NCI-H446 (cell line): ENCODE measurements around the gene SOX5.
"Not testable (repeated sequence)": the region's sequence is repeated elsewhere in the genome, so short reads cannot be mapped to it uniquely, and the experiment has no call there.

Experiments used
- DNase-seq, 2 experiments: peaks; one replicate each; lab custom pipeline; 2025; lab: John Stamatoyannopoulos, UW

Gene SOX5

DNA sequence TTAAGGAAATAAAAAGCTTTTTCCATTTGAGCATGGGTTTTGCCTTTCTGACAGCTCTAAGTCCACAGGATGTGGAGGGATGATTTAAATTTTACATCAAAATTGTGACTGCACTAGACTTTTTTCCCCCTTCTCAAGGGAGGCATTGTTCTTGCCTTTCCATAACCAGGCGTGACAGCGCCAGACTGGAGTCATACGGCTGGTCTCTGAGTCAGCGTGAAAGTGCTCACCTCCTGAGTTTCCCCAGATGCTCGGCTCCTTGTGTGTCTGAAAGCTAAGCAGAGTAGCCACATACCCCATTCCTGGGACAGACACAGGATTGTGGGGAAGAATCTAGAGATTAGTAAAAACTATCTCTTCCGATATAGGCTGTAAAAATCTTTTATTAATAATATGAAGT lies 43.1 kb downstream of the SOX5 start:
- DNase-seq, result peak; percentile 47 to 88

DNA sequence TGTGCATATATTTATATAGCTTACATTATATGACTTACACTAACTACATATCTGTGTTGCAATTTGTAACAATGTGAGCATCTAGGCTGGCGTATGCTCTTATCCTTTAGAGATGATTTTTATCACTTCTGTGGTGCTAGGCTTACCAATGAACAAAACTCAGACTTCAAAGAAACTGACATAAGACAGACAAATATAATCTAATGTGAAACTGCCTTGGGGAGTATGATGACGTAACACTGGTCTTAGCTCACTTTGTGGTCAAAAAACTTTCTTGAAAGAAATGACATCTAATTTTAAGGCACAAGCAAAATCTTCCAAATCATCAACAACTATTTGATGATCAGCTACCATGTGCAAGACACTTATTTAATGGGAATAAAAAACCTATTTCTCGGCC lies 50.0 kb downstream of the SOX5 start:
- no peak for DNase-seq

DNA sequence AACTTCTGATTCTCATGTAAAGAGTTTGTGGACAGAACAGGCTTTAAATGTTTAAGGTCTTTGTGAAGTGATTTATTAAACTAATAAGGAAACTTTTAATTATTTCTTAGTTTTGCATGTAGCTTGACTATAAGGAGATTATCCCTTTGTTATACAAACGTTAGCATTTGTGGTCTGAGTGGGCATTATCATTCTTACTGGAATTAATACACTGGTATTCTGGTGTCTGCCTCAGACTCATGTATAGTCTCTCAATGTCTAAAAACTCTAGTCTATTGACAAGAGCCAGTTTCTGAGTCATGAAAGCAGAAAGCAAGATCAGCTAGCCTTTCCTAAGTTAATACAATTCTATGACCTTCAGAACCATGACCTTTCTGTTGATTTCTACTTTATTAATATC lies 51.3 kb downstream of the SOX5 start:
- DNase-seq, result no peak

DNA sequence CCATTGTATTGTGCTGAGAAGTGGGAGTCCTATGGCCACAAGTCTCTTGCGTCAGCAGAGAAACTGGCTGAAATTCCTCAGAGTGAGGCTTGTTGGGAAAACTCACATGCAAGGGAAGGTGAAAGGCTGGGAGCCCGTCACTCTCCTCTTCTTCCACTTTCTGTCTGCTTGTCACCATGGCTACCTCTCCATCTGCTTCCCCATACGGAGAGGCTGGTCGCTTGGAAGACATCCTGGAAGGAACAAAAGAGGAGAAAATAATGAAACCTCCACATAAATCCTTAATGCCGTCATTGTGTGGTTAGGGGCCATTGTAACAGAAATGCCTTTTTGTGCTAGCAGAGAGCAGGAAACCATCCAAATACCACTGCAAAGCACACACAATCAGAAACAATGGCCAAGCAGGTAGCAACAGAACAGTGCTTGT lies 53.7 kb downstream of the SOX5 start:
- DNase-seq, result peak; percentile 31 to 74

DNA sequence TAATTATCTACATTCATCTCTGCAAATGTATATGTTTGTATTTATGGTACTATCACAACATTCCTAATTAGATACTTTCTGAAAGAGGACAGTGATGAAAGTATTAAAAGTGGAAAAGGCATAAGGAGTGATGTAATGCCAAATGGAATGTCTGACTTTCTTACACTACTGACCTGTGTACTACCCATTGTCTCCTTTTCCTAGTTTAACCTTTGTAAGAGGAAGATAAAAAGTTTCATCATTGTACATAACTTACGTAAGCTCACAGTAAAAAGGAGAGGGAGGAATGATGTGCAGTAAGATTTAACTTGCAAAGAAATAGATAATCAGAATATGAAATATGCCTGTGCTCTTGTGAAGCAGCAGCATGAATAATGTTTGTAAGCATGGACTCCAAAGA lies 55.9 kb downstream of the SOX5 start:
- DNase-seq, result no peak

DNA sequence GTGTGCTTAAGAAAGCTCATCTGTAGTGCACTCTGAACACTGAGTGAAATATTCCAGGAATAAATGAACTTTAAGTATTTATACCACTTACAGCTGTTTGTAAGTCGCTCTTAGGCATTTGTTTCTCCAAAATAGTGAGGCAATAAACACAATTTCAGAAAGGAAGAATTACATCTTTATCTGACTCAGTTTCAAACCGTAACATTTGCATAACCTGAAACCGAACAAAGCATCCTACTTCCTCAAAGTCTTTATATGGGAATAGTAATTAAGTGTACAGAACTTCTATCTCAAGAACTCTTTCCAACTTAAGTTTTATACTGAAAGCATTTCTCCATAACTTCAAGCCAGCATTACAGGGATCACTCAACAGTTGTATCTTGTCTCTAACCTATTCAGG lies 58.4 kb downstream of the SOX5 start:
- no peak for DNase-seq

DNA sequence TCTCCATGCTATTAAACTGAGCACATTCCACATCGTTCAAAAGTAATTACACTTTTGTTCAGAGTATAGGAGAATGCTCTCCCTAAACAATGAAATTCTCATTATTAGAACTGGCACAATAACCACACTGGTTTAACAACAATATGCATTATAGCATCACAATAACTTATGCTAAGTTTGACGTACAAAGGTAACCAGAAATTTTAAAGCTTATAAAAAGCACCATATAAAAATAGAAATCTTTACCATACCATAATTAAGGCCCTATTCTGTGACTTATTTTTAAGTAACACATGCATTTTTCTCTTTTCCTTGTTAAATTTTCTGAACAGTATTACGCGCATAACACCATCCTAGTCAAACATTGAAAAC lies 60.4 kb downstream of the SOX5 start:
- no peak for DNase-seq

DNA sequence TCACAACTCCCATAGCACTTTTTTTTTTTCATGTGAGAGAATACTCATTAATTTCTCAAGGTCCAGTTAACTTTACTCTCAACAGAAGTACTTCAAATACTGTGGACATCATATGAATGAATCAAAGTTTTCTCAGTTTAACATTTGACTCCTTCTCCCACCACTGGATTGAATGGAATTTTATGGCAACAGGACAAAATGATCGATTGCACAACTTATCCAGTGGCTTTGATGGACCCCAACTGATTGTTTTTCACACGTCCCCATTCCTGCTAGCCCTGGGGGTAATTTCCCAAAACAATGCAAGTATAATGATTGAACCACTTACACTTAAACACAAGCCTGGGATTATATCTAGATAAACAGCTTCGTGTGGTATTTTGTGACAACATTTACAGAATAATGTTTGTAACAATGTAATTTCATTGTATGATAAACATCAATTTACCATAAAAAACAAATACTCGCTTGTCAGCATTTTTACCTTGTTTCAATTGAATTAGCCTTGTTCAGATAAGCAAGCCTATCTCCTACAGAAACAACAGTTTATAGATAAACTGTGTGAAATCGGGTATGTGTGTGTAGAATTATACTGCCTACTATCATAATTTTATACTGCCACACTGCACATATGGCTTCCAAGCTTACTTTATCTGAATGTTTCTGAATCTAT lies 60.9 kb downstream of the SOX5 start:
- DNase-seq, result no peak

DNA sequence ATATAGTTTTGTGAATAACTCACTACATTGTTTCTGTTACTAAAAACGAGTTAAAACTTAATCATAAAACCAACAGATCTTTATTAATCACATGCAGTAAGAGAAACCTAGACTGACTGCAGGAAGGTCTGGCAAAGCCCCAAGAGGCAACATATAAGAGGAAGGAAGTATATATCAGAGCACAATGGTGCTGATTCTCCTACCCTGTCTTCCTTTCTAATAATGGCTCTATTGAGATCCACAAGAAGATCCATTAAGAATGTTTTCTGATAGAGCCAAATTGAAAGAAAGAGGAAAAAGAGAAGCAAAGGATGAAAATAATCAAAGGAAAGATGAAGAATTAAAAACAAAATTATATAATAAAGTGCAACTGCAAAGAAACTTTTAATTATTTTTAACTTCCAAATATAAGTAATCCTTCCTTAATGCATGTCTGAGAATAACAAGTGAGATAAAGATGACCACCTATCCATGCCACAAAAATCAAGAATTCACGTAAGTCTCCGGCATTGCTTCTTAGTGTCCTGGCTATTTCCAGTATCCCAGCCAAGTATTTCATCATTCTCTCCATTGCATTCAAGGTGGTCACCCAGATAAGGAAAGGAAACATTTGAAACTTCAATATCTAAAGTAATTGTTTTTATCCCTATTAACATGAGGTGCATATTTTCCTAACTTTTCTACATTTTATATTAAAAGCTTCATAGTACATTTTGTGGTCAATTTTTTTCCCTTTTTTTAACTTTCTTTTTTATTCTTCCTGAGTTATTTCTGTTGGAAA lies 62.2 kb downstream of the SOX5 start:
- no peak for DNase-seq

DNA sequence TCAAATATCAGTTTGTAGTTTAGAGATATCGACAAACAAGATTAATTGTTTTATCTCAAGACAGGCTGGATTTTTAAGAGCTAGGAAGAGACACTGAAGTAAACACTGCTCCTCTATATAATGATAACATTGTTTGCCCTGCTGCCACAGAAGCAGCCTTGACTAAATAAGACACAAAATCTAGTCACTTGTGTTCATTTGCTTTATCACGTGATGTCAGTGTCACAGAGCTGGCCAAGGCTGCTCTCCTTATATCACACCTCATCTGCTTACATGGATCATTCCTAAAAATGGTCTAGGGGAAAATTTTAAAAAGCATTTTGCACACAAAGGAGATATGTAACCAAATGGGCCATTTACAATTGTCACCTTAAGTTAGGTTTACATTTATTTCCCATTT lies 64.1 kb downstream of the SOX5 start:
- no peak for DNase-seq

DNA sequence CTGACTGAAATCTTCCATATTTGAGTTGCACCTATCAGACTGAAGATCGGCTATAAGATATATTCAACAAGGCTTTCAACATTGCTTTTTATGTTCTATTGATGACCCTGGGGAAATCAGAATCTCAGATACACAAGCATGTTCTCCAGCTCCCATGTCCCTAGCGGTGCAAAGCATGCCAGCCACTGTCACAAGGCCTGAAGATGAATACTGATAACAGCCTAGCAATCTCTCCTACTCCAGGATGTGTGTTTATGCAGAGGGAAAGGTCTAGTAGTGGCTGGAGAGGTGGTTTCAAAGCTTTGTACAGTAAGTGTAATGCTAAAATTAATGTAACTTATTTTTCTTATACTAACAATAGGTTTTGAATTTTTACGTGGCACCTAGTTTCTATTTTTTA lies 64.6 kb downstream of the SOX5 start:
- DNase-seq, result no peak

DNA sequence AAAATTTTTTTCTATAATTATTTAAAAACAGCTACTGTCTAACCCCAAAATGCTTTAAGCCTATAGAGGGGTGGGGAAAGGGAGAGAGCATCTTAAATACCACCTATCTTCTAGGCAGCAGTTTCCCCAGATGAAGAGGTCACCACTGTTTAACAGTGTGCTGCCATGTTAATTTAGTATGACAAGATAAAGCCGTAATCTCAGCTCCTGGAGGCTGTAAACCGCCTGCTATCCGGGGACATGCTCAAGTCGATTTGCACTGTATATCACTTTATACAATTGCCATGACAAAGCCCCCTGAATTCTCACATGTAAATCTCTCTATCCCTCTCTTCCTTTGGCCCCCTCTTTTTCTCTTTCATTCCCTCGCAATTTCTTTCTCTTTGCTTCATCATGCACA lies 68.5 kb downstream of the SOX5 start:
- DNase-seq, result no peak

DNA sequence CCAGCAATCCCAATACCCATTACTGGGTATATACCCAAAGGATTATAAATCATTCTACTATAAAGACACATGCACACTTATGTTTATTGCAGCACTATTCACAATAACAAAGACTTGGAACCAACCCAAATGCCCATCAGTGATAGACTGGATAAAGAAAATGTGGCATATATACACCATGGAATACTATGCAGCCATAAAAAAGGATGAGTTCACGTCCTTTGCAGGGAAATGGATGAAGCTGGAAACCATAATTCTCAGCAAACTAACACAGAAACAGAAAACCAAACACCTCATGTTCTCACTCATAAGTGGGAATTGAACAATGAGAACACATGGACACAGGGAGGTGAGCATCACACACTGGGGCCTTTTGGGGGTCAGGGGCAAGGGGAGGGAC lies 72.9 kb downstream of the SOX5 start:
- DNase-seq, result not testable (repeated sequence)

DNA sequence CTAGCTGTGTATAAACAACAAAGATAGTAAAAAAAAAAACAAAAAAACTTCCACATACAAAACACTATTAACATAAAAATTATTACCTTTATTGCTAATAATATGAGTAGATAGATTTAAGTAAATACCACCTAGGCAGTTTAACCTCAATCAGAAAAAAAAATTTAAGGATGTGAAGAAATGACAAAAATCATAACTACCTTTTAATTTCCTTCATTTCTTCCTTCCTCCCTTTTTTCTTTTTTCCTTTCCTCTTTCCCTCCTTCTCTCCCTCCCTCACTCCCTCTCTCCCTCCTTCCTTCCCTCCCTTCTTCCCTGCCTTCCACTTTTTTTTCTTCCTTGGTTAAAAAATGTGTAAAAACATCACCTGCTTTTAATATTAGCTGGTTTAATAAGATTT lies 81.7 kb downstream of the SOX5 start:
- no peak for DNase-seq

DNA sequence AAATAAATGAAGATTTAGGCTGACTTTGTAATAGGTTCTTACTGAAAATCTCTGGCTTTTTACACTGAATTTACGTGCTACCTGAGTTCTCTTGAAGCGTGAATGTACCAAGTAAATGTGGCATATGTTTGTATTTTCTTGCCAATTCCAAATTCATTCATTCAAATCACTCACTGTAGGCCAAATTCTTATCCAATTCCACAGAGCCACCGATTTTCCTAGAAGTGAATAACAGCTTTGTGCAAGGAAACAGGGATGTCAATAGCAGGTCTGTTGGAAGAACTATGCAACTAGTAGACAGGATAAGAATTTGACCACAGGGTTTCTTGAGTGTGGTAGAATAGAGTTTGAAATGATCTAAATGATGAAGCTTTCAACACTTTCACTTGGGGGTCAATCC lies 86.8 kb downstream of the SOX5 start:
- peak in 1 of 2 experiments; percentile 10 for DNase-seq

DNA sequence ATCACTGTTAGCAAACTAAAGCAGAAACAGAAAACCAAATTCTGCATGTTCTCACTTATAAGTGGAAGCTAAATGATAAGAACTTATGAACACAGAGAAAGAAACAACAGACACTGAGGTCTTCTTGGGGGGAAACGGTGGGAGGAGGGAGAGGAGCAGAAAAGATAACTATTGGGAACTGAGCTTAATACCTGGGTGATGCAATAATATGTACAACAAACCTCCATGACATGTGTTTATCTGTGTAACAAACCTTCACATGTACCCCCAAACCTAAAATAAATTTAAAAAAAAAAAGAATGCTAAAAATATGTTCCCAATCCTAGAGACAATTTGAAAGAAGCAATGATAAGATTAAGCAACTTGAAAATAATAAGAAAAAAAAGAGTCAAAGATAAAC lies 89.5 kb downstream of the SOX5 start:
- no peak for DNase-seq

DNA sequence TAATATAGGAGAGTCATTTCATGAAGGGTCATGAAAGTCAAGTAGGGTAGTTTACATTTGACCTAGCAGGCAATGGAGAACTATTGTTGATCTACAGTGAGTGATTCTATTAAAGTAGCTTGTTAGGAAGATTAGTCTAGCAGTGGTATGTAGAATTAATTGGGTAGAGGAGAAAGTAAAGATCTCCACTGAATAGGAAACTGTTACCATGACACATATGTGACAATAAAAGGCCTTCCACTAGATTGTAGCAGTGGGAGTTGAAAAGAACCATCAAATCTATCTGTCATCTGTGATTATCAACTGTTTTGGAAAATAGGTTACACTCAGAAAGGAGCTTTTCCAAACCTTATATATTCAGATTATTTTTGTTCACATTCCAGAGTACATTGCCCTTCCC lies 92.3 kb downstream of the SOX5 start:
- no peak for DNase-seq

DNA sequence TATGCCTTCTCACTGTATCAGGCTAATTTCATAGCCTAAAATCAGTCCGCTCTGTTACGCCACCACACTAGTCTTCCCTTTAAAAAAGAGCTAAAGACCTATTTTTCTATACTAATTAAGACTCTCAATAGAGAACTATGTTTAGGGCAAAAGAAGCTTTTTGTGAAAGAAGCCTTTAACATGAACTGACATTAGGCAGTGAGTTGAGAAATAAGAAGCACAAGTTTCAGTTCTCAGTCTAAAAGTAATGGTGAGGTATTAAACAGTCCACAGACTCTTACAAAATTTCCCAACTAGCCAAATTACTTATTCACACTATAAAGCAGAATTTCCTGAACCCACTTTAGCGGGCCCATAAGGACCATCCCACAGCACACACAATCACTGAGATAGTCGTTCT lies 93.7 kb downstream of the SOX5 start:
- DNase-seq, result no peak

DNA sequence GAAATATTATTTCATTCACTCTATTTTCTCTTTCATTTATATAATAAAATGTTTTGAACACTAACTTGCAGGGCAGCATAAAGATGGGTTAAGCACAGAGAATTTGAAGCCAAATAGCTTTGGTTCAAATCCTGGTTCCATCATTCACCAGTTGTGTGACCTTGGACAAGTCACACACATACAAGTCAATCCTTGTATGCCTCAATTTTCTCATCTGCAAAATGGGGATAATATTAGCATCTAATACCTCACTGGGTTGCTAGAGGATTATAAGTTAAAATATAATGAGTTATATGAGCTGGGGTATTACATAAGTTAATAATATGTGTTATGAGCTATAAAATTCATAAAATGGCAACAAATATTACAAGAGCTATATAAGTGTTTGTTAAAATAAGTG lies 94.9 kb downstream of the SOX5 start:
- no peak for DNase-seq

DNA sequence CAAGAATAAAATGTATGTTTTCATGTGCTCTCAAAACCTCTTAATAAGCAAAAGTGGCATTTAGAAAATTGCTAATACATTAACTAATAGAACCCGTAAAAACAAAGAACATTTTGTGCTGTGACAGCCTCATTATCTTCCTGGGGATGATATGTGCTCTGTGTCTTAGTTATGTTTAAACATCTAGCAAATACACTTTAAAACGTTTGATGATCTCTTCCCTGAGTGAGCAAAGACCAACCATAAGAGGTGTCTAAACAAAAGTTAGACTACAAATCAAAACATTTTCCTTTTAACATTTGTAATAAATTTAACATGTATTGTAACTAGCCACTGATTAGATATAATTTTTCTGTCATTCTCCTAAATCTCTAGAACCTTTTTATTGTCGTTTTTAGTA lies 95.8 kb downstream of the SOX5 start:
- no peak for DNase-seq

DNA sequence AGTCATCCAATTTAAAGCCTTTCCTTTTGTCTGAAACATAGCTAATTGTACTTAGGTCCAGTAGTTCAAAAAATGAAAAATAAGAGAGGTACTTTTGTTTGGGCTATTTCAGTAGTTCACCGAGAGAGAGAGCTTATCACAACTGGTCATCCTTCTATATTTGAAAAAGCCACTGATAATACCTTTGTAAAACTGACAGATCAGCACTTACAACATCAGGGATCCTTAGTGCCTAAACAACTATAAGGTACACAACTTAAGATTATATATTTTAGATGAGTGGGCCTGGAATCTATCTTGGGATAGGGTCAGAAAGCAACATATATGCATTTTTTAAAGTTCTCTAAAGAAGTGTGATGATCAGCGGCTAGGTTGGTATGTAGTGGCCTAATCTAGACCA lies 97.9 kb downstream of the SOX5 start:
- no peak for DNase-seq

DNA sequence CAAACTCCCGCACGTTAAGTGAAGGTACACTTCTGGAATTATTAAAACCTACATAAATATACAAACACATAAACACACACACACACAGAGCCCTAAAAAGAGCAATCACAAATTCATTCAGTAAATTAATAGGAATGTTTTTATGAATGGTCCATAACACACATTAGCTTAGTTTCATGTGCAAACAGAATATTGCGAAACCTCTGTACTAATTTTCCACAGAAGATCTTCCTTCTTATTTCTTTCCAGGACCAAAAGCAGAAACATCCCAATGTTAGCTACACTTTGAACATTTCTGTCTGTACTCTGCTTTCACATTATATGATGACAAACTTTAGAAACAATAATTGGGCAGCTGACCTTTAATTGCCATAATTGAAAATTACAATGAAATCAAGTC lies 101.6 kb downstream of the SOX5 start:
- no peak for DNase-seq

DNA sequence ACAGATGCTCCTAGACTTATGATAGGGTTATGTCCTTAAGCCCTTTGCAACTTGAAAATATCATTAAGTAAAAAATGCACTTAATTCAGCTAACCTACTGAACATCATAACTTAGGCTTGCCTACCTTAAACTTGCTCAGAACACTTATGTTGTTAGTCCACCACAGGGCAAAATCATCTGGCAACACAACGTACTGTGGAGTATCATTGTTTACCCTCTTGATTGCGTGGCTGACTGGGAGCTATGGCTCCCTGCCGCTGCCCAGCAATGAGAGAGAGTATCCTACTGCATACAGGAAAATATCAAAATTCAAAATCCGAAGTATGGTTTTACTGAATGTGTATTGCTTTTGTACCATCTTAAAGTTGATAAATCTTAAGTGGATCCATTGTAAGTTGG lies 105.5 kb downstream of the SOX5 start:
- no peak for DNase-seq

DNA sequence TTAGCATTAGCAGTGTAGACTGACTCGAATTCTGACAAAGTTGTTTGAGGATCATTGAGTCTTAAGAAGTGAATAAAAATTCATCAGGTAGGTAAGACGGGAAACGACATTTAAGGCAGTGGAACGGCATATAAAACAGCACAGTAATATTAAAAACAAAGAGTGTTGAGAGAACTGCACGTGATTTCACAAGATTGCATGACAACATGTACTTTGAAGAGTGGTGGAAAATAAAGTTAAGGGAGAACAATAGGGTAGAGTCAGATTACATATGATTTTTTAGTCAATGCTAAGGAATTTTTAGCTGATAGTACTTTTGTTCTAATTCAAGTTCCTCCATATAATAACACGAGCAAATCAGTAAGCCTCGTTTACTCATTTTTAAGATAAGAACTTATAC lies 115.4 kb downstream of the SOX5 start:
- no peak for DNase-seq
